HepG2 (cell line): ENCODE data around the gene NUDT21.

Source experiments
- CEBPB ChIP-seq: IDR thresholded peaks from 2 replicates; pipeline ENCODE4 v1.6.1; 2011; ENCODE audit warnings: low read depth, low read length, improper control_type of control experiment, borderline replicate concordance
- CHD4 ChIP-seq: fragments of 200-600 bp; sonication (generic); IDR thresholded peaks from 2 replicates; pipeline ENCODE4 v1.7.0; 2017; ENCODE audit warnings: mild to moderate bottlenecking, low read length, borderline replicate concordance
- DNMT3B ChIP-seq: conservative IDR thresholded peaks from 2 replicates; pipeline ENCODE4 v1.6.1; 2016; ENCODE audit warnings: missing biosample characterization, control low read depth
- POLR2AphosphoS5 ChIP-seq: IDR thresholded peaks from 2 replicates; pipeline ENCODE4 v1.6.1; 2012; ENCODE audit warnings: low read depth, low read length
- PTBP1 ChIP-seq: fragments of 200-400 bp; formaldehyde crosslinking; IDR thresholded peaks from 2 replicates; pipeline ENCODE4 v1.6.1; 2018; ENCODE audit warnings: low read length, low read depth; ENCODE audit not compliant: poor library complexity, severe bottlenecking
- RAD21 ChIP-seq: fragments of 450-650 bp; formaldehyde crosslinking; IDR thresholded peaks from 2 replicates; pipeline ENCODE4 v1.5.0; 2020; ENCODE audit warnings: mild to moderate bottlenecking
- SALL1 ChIP-seq: sonication (generic); formaldehyde crosslinking; IDR thresholded peaks from 2 replicates; pipeline ENCODE4 v1.8.0; 2022; ENCODE audit warnings: mild to moderate bottlenecking, missing genetic modification reagents
- SMAD1 ChIP-seq: sonication (generic); formaldehyde crosslinking; IDR thresholded peaks from 2 replicates; pipeline ENCODE4 v1.4.0; 2020; ENCODE audit warnings: missing genetic modification reagents, low read depth, mild to moderate bottlenecking, borderline replicate concordance
- ZNF180 ChIP-seq: sonication (generic); formaldehyde crosslinking; IDR thresholded peaks from 2 replicates; pipeline ENCODE4 v1.4.0; 2020; ENCODE audit warnings: low read depth, missing genetic modification reagents, borderline replicate concordance
- TF ChIP-seq, protein P1 (sequence below): IDR thresholded peaks from 2 replicates; pipeline ENCODE4 v1.6.1; 2016; ENCODE audit warnings: low read depth
- TF ChIP-seq, protein P2 (sequence below): sonication (generic); formaldehyde crosslinking; IDR thresholded peaks from 2 replicates; pipeline ENCODE4 v1.8.1; 2022; ENCODE audit warnings: mild to moderate bottlenecking, missing genetic modification reagents

DNA sequence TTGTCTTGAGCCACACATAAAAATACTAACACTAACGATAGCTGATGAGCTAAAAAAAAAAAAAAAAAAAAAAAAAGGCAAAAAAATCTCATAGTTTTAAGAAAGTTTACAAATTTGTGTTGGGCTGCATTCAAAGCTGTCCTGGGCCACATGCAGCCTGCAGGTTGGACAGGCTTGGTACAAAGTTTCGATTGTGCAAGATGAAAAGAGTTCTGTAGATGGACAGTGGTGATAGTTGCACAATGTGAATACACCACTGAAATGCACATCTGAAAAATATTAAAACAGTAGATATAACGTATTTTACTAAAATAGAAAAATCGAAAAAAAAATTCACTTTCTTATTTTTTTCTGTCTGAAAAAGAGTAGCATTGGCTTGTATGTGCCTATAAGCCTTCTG lies 68.7 kb downstream of the NUDT21 start:
- TF ChIP-seq SALL1 (CRISPR knock-in tag) = peak; percentile 31; the same call in 1 of the 2 replicates
- no peak for TF ChIP-seq POLR2AphosphoS5
- no peak for TF ChIP-seq CHD4
- TF ChIP-seq PTBP1 = no peak
- TF ChIP-seq, protein P1, sequence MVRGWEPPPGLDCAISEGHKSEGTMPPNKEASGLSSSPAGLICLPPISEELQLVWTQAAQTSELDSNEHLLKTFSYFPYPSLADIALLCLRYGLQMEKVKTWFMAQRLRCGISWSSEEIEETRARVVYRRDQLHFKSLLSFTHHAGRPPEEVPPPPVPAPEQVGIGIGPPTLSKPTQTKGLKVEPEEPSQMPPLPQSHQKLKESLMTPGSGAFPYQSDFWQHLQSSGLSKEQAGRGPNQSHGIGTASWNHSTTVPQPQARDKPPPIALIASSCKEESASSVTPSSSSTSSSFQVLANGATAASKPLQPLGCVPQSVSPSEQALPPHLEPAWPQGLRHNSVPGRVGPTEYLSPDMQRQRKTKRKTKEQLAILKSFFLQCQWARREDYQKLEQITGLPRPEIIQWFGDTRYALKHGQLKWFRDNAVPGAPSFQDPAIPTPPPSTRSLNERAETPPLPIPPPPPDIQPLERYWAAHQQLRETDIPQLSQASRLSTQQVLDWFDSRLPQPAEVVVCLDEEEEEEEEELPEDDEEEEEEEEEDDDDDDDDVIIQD (CRISPR knock-in tag) = no peak
- peak; percentile 99 for TF ChIP-seq CEBPB
- TF ChIP-seq ZNF180 (CRISPR knock-in tag) = no peak
- TF ChIP-seq, protein P2, sequence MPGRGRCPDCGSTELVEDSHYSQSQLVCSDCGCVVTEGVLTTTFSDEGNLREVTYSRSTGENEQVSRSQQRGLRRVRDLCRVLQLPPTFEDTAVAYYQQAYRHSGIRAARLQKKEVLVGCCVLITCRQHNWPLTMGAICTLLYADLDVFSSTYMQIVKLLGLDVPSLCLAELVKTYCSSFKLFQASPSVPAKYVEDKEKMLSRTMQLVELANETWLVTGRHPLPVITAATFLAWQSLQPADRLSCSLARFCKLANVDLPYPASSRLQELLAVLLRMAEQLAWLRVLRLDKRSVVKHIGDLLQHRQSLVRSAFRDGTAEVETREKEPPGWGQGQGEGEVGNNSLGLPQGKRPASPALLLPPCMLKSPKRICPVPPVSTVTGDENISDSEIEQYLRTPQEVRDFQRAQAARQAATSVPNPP (CRISPR knock-in tag) = no peak
- TF ChIP-seq DNMT3B (CRISPR knock-in tag) = no peak
- TF ChIP-seq SMAD1 = no peak
- TF ChIP-seq RAD21 (CRISPR knock-in tag) = no peak
